ENCODE measurements around the gene MAMDC4. TPM values are rescaled to one million over a fixed set of nuclear protein-coding genes. Genes with fewer than 3 reads are reported as not detected.

Gene MAMDC4
- total and polyA plus RNA-seq, 2 experiments from 2014 or later: 1.7 to 6.8 TPM

DNA sequence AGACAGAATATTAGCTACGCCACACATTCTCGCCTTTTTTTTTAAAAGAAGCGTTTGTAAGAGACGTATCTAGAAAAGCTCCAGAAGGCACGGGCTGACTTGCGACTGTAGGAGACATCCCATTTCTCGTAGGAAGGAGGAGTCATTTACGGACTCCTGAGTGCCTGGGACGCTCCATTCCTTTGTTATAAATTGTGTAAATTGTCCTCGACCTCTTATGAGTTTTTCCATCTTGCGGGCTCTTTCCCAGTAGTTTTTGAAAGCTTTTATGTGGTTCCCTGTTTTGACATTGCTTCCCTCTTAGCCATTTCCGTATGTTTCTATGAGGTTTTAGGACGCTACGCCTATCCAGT lies 43.4 kb upstream of the MAMDC4 start (continued):
- TF ChIP-seq JUNB (IDR thresholded peaks at IDR 0.05; ENCODE audit: unreplicated experiment) (no peak), EZH2phosphoT487 (IDR thresholded peaks at IDR 0.05; ENCODE audit: unreplicated experiment) (no peak), NANOG (IDR thresholded peaks at IDR 0.05; ENCODE audit: borderline replicate concordance) (no peak), ZNF331 (CRISPR knock-in tag; IDR thresholded peaks at IDR 0.05; ENCODE audit: low read depth) (no peak), ZNF114 (CRISPR knock-in tag; IDR thresholded peaks at IDR 0.05) (no peak), EZH2 (IDR thresholded peaks at IDR 0.05; ENCODE audit: low read depth, unreplicated experiment) (no peak)
- TF ChIP-seq, protein P1, sequence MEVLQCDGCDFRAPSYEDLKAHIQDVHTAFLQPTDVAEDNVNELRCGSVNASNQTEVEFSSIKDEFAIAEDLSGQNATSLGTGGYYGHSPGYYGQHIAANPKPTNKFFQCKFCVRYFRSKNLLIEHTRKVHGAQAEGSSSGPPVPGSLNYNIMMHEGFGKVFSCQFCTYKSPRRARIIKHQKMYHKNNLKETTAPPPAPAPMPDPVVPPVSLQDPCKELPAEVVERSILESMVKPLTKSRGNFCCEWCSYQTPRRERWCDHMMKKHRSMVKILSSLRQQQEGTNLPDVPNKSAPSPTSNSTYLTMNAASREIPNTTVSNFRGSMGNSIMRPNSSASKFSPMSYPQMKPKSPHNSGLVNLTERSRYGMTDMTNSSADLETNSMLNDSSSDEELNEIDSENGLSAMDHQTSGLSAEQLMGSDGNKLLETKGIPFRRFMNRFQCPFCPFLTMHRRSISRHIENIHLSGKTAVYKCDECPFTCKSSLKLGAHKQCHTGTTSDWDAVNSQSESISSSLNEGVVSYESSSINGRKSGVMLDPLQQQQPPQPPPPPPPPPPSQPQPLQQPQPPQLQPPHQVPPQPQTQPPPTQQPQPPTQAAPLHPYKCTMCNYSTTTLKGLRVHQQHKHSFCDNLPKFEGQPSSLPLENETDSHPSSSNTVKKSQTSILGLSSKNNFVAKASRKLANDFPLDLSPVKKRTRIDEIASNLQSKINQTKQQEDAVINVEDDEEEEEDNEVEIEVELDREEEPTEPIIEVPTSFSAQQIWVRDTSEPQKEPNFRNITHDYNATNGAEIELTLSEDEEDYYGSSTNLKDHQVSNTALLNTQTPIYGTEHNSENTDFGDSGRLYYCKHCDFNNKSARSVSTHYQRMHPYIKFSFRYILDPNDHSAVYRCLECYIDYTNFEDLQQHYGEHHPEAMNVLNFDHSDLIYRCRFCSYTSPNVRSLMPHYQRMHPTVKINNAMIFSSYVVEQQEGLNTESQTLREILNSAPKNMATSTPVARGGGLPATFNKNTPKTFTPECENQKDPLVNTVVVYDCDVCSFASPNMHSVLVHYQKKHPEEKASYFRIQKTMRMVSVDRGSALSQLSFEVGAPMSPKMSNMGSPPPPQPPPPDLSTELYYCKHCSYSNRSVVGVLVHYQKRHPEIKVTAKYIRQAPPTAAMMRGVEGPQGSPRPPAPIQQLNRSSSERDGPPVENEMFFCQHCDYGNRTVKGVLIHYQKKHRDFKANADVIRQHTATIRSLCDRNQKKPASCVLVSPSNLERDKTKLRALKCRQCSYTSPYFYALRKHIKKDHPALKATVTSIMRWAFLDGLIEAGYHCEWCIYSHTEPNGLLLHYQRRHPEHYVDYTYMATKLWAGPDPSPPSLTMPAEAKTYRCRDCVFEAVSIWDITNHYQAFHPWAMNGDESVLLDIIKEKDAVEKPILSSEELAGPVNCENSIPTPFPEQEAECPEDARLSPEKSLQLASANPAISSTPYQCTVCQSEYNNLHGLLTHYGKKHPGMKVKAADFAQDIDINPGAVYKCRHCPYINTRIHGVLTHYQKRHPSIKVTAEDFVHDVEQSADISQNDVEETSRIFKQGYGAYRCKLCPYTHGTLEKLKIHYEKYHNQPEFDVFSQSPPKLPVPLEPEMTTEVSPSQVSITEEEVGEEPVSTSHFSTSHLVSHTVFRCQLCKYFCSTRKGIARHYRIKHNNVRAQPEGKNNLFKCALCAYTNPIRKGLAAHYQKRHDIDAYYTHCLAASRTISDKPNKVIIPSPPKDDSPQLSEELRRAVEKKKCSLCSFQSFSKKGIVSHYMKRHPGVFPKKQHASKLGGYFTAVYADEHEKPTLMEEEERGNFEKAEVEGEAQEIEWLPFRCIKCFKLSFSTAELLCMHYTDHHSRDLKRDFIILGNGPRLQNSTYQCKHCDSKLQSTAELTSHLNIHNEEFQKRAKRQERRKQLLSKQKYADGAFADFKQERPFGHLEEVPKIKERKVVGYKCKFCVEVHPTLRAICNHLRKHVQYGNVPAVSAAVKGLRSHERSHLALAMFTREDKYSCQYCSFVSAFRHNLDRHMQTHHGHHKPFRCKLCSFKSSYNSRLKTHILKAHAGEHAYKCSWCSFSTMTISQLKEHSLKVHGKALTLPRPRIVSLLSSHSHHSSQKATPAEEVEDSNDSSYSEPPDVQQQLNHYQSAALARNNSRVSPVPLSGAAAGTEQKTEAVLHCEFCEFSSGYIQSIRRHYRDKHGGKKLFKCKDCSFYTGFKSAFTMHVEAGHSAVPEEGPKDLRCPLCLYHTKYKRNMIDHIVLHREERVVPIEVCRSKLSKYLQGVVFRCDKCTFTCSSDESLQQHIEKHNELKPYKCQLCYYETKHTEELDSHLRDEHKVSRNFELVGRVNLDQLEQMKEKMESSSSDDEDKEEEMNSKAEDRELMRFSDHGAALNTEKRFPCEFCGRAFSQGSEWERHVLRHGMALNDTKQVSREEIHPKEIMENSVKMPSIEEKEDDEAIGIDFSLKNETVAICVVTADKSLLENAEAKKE (CRISPR knock-in tag; IDR thresholded peaks at IDR 0.05): no peak

DNA sequence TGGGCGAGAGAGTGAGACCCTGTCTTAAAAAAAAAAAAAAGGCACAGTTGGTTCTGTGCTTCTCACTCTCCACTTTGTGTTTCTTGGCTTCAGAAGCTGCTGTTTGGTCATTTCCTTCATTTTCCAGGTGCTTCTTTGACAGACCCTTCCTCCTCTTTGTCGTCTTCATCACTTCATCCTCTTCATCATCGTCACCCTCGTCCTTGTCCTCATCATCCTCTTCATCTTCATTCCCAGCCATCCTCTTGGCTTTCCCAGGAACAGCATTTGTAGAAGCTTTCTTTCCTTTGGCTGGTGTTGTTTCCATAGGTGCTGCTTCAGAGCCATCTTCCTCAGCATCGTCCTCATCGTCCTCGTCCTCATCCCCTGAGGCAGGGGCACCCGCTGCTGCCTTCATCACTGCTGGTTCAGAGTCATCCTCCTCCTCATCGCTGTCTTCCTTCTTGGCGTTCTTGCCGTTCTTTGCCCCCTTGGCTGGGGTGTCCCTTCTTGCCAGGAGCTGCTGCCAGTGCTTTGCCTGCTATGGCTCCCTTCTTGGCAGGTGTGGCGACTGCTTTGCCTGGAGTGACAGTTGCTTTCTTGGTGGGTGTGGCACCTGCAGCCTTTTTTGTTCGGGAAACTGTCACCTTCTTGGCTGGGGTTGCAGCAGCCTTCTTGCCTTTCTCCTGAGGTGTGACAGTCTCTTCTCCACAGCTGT lies 37.3 kb upstream of the MAMDC4 start:
- H3K9me2 ChIP-seq (ENCODE audit: insufficient read depth): no peaks in the 10 kb centered on the region
- no peaks in the 10 kb centered on the region for H3K9me3 Mint-ChIP-seq
- H3K79me2 ChIP-seq (replicated peaks; ENCODE audit: insufficient read depth): peaks cover 81% of the 10 kb centered on the region
- H3K27ac ChIP-seq (ENCODE audit: low read depth): no peak overlapping the region
- H3K4me2 ChIP-seq: no peak overlapping the region
- peaks cover 4% of the 10 kb centered on the region; the same call in 1 of the 2 replicates for H3F3A ChIP-seq (replicated peaks; ENCODE audit: low read depth)
- no peak overlapping the region for H3K4me3 Mint-ChIP-seq
- no peak for ATAC-seq
- H3K36me3 ChIP-seq (ENCODE audit: insufficient read depth): peaks cover 8% of the 10 kb centered on the region; the same call in 1 of the 2 replicates
- no peak overlapping the region for H2AFZ ChIP-seq
- DNase-seq (ENCODE audit: low spot score): no peak
- H3K4me3 ChIP-seq: no peak overlapping the region
- H3K27me3 Mint-ChIP-seq (ENCODE audit: insufficient read depth, low read depth, poor library complexity): peaks cover 5% of the 10 kb centered on the region
- peaks cover 70% of the 10 kb centered on the region for H3K36me3 Mint-ChIP-seq (ENCODE audit: low read depth)
- no peak overlapping the region for H3K27ac Mint-ChIP-seq
- H3K4me1 Mint-ChIP-seq: peaks cover 7% of the 10 kb centered on the region
- H4K20me1 ChIP-seq (replicated peaks; ENCODE audit: insufficient read depth): peaks cover 51% of the 10 kb centered on the region
- no peaks in the 10 kb centered on the region for H3K27me3 ChIP-seq (ENCODE audit: insufficient read depth)
- H3K4me1 ChIP-seq (ENCODE audit: insufficient read depth): no peaks in the 10 kb centered on the region; the same call in 1 of the 2 replicates
- TF ChIP-seq, protein P2, sequence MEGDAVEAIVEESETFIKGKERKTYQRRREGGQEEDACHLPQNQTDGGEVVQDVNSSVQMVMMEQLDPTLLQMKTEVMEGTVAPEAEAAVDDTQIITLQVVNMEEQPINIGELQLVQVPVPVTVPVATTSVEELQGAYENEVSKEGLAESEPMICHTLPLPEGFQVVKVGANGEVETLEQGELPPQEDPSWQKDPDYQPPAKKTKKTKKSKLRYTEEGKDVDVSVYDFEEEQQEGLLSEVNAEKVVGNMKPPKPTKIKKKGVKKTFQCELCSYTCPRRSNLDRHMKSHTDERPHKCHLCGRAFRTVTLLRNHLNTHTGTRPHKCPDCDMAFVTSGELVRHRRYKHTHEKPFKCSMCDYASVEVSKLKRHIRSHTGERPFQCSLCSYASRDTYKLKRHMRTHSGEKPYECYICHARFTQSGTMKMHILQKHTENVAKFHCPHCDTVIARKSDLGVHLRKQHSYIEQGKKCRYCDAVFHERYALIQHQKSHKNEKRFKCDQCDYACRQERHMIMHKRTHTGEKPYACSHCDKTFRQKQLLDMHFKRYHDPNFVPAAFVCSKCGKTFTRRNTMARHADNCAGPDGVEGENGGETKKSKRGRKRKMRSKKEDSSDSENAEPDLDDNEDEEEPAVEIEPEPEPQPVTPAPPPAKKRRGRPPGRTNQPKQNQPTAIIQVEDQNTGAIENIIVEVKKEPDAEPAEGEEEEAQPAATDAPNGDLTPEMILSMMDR (conservative IDR thresholded peaks at IDR 0.05; ENCODE audit: low read depth in 2 of 2): no peak
- TF ChIP-seq ZNF331 (CRISPR knock-in tag; IDR thresholded peaks at IDR 0.05; ENCODE audit: low read depth): no peak
- TF ChIP-seq ZNF114 (CRISPR knock-in tag; IDR thresholded peaks at IDR 0.05): no peak
- TF ChIP-seq POLR2AphosphoS5 (IDR thresholded peaks at IDR 0.05; ENCODE audit: low read depth): no peak
- no peak for TF ChIP-seq CREB1 (CRISPR knock-in tag; IDR thresholded peaks at IDR 0.05; ENCODE audit: low read depth)
- TF ChIP-seq, protein P3, sequence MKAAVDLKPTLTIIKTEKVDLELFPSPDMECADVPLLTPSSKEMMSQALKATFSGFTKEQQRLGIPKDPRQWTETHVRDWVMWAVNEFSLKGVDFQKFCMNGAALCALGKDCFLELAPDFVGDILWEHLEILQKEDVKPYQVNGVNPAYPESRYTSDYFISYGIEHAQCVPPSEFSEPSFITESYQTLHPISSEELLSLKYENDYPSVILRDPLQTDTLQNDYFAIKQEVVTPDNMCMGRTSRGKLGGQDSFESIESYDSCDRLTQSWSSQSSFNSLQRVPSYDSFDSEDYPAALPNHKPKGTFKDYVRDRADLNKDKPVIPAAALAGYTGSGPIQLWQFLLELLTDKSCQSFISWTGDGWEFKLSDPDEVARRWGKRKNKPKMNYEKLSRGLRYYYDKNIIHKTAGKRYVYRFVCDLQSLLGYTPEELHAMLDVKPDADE (IDR thresholded peaks at IDR 0.05): no peak
- no peak for TF ChIP-seq EZH2 (IDR thresholded peaks at IDR 0.05; ENCODE audit: low read depth, unreplicated experiment)
- TF ChIP-seq EZH2phosphoT487 (IDR thresholded peaks at IDR 0.05; ENCODE audit: unreplicated experiment): no peak
- TF ChIP-seq, protein P4, sequence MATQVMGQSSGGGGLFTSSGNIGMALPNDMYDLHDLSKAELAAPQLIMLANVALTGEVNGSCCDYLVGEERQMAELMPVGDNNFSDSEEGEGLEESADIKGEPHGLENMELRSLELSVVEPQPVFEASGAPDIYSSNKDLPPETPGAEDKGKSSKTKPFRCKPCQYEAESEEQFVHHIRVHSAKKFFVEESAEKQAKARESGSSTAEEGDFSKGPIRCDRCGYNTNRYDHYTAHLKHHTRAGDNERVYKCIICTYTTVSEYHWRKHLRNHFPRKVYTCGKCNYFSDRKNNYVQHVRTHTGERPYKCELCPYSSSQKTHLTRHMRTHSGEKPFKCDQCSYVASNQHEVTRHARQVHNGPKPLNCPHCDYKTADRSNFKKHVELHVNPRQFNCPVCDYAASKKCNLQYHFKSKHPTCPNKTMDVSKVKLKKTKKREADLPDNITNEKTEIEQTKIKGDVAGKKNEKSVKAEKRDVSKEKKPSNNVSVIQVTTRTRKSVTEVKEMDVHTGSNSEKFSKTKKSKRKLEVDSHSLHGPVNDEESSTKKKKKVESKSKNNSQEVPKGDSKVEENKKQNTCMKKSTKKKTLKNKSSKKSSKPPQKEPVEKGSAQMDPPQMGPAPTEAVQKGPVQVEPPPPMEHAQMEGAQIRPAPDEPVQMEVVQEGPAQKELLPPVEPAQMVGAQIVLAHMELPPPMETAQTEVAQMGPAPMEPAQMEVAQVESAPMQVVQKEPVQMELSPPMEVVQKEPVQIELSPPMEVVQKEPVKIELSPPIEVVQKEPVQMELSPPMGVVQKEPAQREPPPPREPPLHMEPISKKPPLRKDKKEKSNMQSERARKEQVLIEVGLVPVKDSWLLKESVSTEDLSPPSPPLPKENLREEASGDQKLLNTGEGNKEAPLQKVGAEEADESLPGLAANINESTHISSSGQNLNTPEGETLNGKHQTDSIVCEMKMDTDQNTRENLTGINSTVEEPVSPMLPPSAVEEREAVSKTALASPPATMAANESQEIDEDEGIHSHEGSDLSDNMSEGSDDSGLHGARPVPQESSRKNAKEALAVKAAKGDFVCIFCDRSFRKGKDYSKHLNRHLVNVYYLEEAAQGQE (IDR thresholded peaks at IDR 0.05; ENCODE audit: unreplicated experiment): no peak

Measured in GM23338 (cell line).